ENCODE measurements around the gene LFNG.
A peak's percentile ranks its signal among the peaks of the same experiment; 100 is the strongest.

The LFNG gene

DNA sequence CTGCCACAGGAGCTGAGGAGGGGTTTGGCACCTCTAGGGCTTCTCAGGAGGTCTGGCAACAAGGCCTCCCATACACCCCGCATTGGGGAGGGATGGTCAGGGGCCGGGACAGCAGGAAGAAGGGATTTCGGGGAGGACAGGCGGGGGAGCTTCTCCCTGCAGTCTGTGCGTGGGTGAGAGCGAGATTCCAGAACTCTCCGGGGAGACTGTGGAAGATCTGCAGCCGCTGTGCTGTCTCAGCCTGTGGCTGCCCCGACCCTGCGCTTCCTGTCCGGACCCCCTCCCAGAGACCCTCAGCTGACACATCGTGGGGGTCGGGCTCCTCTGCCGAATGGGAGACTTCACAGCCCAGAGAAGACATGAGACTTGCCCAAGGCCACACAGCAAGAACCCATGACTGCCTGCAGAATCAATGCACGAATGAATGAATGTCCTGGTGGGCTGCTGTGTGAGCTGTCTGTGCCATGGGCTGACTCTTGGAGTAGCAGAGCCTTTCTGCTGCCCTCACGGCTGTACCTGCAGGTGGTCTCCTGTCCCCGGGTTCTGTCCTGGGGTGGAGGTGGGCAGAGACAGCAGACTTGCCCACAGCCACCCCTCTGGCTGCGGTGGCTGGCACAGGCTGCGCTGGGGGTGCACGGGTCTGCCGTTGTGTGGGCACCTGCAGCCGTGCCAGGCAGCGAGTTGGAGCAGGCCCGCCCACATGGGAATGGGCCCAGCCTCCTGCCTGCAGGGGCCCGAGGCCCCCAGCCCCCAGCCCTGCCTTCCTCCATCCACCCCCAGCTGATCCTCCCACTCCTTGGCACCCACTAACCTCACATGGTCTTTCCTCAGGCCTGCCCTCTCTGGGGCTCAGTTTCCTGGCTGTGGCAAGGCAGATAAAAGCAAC lies 16.3 kb upstream of the LFNG start:
- no peak for DNase-seq (ENCODE audit: low read depth in 2 of 2)

DNA sequence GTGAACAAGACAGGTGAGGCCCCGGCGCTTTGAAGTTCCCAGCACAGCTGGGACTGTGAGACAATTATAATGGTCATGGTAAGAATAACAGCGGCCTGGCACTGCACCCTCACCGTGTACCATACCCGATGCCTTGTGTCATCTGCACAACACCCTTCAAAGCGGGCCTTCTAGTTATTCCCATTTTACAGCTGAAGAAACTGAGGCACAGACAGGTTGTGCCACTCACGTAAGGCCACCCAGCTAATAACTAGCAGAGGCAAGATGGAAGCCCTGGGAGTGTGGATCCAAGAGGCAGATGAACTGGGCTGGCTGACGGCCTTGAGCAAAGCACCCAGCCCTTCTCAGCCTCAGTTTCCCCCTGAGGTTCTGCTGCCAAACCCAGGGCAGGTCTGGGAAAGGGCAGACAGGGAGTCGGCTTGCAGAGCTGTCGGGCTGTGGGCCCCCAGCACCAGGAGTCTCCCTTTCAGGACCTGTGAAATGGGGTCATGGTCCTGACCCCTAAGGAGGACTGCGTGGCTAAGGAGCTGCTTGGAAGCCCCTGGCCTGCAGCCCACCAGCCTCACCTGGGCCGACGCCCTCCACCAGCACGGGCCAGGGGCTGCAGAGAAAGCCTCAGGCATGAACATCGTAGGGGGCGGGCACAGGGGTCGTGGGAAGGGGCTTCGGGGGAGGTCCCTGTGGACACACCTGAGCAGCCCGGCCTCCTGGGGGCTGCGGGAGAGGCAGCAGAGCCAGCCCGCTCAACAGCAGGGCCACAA lies 15.3 kb upstream of the LFNG start:
- DNase-seq (ENCODE audit: low read depth in 2 of 2) = no peak

DNA sequence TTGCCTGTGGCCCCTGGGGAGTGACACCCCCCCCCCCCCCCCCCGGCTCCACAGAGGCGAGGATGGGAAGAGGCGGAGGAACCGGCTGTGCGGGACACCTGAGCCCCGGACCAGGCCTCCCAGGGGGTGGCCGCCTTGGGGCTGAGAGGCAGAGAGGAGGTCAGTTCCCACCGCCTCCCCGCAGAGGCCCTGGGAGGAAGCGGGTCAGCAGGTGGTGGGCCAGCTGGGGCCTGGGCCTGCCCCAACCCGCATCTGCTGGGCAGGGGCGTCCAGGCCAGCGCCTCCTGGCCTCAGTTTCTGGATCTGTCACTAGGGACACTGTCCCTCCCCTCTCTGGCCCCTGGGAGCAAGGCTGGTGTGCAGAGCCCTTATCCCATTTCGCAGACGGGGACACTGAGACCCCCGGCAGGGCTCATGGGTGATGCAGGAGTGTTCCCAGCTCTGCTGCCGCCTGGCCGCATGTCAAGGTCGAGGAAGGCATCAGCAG lies 14.6 kb upstream of the LFNG start:
- no peak for DNase-seq (ENCODE audit: low read depth in 2 of 2)

DNA sequence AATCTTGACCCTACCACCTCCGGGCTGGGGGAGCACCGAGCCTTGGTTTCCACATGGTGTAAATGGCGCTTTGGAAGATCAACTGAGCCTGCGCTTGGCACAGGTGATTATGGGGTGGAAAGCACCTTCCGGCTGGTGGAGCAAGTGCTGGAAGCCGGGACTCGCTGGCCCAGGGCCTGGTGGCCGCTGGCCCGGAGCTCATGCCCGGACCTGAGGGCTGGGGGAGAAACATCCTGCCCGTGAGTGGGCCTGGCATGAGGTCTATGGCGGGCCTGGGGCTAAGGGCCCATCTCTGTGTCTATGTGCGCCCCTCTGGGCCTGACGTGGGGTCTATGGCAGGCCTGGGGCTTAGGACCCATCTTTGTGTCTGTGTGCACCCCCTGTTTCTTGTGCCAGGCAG lies 14.2 kb upstream of the LFNG start:
- no peak for DNase-seq (ENCODE audit: low read depth in 2 of 2)

DNA sequence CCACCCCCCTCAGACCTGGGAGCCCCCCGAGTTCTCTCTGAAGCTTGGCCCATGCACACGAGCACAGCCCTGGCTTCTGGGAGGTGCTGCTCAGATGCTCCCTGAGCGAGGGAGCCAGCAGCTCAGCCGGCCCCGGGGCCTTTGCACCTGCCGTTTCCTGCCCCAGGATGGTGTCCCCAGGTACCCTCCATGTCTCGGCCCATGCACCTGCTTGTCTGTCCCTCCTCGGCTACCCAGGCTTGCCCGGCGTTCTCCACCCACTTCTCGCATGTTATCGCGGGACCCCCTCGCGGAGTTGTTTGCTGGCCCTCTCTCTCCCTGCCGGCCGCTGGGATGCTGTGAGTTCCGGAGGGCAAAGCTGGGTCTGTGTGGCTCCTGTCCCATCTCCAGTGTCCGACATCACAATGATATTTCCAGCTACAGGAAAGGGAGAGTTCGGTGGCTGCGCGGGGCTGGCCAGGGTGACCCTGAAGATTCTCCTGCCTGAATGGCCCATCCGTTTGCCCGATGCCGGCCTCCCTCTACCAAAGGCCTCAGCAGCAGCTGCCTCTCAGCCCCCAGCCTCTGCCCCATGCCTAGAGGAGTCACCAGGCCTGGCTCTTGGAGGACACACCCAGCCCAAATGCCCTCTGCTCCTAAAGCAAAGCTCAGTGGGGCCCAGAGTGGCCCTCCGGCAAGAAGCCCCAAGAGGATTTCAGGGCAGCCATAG lies 12.2 kb upstream of the LFNG start:
- no peak for DNase-seq (ENCODE audit: low read depth in 2 of 2)

DNA sequence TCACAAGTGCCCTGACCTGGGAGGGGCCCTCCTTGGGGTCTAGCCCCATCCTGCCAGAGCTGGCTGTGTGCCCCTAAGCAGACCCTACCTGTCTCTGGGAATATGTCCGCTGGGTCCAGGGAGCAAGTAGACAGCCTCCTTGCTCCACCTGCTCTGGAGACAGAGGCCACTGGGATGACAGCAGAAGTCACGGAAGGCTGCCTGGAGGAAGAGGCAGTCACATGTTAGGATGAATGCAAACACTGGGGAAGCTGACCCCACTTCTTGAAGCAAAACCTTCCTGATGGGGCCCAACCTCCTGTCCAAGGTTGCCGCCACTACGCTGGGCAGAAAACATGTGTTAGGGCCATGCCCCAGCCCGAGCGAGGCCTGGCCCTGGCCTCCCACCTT lies 11.7 kb upstream of the LFNG start:
- DNase-seq (ENCODE audit: low read depth in 2 of 2) = no peak

DNA sequence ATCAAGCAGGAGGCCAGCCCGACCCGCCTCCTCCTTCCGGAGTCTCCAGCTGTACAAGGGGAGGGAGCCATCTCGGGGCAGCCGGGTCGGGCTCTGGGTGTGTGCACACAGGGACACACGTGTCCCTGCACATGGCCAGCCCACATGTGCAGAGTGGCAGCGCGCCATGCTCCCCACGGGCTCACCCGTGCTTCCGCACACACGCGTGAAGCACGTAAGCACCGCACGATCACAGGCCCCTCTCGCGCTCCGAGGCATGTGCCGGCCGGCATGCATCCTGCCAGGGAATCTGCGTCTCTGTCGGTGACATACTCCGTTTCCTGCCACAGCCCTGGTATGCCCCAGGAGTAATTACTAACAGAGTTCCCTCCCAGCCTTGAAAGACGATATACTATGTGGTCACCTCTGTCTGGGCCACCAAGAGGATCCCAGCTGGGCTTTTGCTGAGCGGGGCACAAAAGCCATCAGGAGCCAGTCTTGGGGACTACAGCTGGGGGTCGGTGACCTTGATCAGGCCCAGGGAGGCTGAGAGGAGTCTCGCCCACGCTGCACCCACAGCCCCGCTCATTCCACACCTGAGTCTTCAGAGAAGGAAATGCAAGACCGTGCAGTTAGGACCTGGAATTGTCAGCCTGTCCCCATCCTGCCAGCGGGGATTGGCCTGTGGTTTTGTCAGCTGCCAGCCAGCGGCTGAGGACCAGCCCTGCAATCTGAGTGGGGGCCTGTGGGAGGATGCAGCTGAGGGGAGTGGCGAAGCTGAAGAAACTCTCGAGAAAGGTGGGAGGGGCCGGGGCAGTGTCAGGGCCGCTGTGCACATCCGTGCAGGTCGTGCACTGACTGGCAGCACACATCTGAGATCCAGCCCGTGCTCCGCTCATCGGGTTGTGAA lies 11.0 kb upstream of the LFNG start:
- DNase-seq (ENCODE audit: low read depth in 2 of 2) = peak in 1 of 2 donors; percentile 51

DNA sequence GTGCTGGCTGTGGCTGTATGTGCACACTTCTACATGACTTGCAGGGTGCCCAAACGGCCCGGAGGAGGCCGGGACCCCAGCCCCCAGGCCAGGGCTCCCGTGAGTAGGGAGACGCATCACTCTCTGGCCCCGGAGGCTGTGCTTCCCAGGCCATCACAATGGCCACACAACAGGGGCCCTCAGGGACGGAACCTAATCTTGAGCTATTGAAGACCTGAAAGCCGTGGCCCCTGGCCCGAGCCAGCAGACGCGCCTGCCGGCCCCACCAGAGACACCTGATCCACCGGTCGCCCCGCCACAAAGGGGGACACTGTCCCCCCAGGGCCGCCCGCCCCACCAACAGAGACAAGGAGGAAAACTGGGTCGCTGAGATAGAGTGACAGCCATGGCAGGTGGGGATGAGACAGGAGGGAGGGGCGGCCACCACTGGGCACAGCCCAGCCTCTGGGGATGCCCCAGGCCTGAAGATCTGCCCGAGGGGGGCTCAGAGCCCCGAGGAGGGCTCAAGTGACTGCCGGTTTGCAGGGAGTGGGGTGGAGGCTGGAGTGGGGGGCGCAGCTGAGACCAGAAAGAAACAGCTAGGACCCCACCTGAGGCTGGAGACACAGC lies 10.2 kb upstream of the LFNG start:
- no peak for DNase-seq (ENCODE audit: low read depth in 2 of 2)

DNA sequence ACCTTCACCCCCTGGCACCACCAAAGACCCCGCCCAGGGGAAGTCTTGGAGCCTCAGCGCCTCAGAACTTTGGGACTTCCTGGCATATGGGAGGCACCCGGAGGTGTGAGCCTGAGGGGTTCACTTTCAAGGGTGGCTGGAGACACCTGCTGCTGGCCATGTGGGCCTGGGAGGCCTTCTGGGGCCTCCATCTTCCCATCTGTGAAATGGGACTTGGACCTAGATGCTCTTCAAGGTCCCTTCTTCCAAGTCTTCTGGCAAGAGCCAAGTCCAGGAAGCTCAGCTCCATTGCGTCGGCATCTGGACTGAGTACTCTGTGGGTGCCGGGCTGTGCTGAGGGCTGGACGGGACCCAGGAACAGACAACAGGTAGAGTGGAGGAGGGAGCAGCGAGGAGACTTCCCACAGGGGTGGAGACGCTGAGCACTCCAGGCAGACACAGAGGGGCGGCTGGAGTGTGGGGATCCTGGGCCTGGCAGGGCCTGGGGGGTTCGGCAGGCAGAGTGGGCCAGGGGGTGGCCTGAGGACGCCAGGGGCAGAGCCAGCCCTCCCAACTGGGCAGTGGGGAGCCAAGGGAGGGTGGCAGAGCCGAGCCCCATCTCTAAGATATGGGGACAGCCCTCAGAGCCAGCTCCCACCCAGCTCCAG lies 9.3 kb upstream of the LFNG start:
- DNase-seq (ENCODE audit: low read depth in 2 of 2) = no peak

DNA sequence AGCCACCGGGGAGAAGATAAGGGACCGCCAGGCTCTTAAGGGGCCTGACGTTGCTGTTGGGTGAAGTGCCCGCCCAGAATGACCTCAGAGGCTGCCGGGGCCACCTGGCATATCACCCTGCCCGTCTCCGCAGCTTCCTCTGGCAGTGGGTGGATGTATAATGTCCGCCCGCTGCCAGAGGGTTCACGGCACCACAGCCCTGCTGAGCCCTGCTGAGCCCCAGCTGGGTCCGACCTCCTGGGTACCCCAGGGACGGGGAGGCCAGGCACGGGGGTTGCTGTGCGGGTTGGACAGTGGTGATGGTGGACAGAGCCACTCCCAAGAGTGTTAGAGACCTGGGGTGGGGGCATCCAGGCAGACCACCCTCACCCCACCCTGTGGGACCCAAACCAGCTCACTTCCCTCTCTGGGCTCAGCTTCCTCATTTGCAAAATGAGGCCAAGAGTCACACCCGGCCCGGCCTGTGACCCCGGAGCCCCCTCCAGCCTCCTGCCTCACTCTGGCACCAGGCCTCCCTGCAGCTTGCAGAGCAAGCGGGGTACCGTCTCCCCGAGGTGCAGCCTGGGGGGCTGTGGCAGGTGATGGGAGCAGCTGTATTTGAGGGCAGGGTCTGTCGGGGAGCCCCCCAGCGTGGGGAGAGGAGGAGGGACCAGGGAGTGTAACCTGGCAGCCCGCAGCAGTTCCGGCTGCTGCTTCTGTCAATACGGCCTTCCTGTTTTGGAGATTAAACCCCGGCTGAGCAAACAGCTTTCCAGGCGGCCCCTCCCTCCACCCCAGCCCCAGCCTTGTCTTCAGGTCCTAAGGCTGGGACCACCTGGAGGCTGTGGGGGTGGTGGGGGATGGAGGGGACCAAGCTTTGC lies 8.4 kb upstream of the LFNG start:
- no peak for DNase-seq (ENCODE audit: low read depth in 2 of 2)

DNA sequence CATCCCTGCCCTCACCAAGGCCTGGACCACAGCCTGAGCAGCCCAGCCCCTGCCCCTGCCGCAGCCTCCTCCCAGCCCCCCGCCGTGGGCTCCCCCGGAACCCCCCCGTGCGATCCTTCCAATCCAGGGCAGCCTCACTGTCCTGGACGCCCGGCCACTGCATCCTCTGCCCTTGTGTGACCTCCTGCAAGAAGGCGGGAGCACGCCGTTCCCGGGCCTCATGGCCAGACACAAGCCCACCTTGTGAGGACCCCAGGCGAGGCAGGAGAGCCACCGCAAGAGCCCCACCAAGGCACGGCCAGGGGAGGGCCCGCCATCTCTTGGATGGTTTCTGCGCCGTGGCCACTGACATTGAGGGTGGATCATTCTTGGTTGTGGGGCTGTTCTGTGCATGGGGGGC lies 7.8 kb upstream of the LFNG start:
- DNase-seq (ENCODE audit: low read depth in 2 of 2) = no peak

DNA sequence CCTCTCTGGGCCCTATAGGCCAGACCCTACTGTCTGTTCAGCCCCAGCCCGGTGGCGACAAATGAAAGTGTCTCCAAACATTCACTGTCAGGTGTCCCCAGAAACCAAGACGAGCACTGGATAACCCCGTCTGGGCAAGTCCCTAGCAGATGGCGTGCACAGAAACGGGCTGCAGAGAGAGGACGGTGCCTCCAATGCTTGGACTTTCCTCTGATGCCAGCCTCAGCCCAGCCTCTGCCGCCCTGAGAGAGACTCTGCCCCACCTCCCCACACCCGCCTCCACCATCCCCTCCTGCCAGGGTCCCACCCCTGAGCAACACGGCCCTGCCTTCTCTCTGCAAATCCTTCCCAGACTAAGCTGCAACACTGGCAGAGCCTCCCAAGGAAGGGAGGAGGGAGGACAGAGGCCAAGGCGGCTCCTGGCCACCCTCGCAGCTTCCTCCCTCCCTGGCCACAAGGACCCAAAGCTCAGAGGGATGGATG lies 7.4 kb upstream of the LFNG start:
- DNase-seq (ENCODE audit: low read depth in 2 of 2) = no peak

DNA sequence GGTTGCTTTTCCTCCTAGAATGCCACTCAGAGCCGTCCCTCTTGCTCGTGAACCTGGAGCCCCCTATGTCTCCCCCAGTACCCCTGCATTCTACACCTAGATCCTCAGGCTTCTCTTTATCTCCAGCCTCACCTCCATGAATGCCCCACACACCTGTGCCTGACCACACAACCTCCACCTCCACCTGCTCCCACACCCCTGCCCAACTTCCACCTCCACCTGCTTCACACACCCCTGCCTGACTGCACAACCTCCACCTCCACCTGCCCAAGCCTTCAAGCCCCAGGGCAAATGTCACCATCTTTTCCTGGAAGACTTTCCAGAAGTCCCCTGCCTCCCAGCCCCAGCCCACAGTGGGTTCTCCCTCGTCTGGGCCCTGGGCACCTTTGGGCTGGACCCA lies 6.9 kb upstream of the LFNG start:
- no peak for DNase-seq (ENCODE audit: low read depth in 2 of 2)

DNA sequence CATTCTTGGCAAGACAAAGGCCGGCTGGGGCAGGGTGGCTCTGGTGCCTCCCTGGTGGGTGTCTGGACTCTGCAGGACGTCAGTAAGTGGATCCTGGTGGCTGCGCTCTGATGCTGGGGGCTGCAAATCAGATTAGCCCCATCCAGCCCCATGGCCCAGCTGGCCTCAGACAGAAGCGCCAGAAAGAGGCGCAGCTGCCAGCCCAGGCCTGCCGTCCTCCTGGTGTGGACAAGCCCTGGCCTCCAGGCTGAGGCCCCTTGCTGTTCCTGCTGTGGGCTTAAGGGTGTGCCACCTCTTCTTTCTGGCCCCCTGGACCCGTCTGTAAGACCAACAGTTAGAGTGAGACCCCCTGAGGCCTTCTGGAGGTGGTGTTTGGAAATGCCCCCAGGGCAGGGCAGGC lies 5.9 kb upstream of the LFNG start:
- no peak for DNase-seq (ENCODE audit: low read depth in 2 of 2)

DNA sequence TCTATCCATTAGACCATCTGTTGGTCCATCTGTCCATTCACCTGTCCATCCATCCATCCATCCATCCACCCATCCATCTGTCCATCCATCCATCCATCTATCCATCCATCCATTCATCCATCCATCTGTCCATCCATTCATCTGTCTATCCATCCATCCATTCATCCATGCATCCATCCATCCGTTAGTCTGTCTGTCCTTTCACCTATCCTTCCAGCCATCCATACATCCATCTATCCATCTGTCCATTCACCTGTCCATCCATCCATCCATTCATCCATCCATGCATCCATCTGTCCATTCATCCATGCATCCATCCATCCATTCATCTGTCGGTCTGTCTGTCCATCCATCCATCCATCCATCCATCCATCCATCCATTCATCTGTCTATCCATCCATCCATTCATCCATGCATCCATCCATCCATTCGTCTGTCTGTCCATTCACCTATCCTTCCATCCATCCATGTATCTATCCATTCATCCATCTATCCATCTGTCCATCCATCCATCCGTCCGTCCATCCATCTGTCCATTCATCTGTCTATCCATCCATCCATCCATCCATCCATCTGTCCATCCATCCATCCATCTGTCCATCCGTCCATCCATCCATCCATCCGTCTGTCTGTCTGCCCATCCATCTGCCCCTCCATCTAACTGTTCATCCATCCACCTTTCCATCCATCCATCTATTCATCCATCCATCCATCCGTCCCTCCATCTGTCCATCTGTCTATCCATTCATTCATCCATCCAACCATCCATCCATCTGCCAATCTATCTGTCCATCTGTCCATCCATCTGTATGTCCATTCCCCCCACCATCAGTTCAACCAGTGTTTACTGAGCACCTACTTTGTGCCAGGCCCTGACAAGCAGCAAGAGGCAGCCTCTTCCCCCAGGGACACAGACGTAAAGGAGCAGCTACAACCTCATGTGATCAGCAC lies 4.8 kb upstream of the LFNG start:
- DNase-seq (ENCODE audit: low read depth in 2 of 2) = no peak

DNA sequence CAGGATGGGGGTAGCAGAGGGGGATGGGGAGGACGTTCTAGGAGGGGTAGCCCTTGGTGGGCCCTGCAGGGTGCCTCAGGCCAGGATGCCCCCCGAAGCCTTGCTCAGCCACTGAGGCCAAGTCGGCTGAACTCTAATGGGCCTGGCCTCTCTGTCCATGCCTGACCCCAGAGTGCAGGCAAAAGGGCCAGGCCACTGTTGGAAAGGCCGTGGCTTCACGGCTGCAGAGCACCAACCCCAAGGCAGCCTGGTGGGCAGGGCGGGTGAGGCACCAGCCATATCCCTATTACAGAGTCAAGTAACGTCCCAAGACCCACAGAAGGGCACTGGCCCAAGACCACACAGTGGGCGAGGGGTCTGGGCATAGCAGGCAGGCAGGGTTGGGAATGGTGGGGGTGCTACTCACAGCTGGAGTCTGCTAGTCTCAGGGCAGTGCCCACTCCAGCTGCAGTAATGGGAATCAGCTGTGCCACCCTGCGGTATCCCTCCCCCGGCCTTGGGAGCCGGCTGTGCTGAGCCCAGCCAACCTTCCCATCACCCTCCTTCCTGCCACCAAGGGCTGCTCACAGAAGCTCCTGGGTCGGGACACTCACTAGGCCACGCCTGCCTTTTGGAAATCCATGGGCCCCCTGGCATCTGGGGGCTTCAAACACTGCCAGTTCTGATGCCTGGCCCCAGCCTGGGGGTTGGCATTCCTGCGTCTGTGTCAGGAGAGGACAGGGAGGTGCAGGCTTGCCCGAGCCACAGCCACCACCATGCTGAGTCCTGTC lies 4.0 kb upstream of the LFNG start:
- no peak for DNase-seq (ENCODE audit: low read depth in 2 of 2)

DNA sequence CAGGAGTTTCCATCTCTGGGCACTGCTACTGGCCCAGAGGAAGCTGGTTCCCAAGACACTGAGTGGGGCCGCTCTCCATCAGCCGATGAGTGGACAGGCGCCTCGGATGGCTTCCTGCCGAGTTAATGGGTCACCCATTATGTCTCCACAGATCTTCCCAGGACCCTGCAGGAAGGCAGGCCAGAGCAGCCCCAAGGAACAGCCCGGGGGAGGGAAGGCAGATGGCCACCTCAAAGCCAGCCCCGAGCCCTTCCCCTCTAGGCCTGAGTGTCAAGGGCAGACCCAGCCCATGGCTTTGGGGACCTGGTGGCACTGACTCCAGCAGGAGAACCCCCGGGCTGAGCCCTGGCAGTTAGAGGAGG lies 3.4 kb upstream of the LFNG start:
- no peak for DNase-seq (ENCODE audit: low read depth in 2 of 2)

DNA sequence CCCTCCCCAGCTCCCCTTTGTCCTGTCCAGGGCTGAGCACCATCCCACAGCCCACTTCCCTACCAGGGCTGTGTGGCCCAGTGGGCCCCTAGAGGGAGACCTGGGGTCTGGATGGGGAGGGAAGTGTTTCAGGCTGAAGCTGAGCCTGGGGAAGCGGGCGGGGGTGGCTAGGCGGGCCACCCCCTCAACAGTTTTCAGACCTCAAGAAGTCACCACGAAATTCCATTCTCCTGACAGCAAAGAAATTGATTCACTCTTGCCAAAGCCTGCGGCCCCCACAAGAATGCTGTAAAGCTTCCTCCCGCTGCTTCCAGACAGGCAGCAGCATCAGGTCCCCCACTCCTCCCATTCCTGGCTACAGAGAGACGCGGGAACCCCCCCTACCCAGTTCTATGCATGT lies 2.5 kb upstream of the LFNG start:
- no peak for DNase-seq (ENCODE audit: low read depth in 2 of 2)
